GM18951 (cell line): ENCODE measurements around the gene ASPDH.
"Not testable (repeated sequence)": the region's sequence is repeated elsewhere in the genome, so short reads cannot be mapped to it uniquely, and the experiment has no call there.

Source experiments
- POLR2A ChIP-seq: IDR thresholded peaks from 4 replicates; pipeline ENCODE4 v1.6.1; 2011; ENCODE audit warnings: mild to moderate bottlenecking; ENCODE audit not compliant: insufficient read length, insufficient read depth; ENCODE audit errors: extremely low read depth
- in situ Hi-C: fragments of 300-500 bp; cut with MboI; formaldehyde crosslinking; loops from one replicate; pipeline ENCODE4 v1.12.0; 2022; ENCODE audit warnings: low sequenced_read_pairs, mixed read lengths, inconsistent platforms; ENCODE audit not compliant: unreplicated experiment

Gene ASPDH

DNA sequence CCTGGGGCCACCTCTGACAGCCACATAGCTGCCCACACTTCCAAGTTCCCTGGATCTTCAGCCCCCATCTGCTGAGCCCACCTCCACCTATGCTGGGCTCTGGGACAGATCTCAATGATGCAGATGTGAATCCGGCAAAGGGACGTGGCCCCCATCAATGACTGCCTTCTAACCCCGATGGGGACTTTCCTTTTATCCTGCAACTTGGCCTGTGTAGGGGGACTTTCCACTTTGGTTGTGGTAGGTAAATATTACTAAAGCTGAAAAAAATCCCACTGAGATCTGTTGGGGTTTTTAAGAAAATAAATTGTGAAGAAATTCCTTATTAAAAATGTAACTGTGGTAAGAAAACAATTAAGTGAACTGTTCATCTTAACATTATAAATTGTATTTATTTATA lies 20.8 kb upstream of the ASPDH start:
- no peak for TF ChIP-seq POLR2A
- in situ Hi-C loops = no loop called here

- TF ChIP-seq POLR2A = no peak
- in situ Hi-C loops = no loop called here
These were observed 19.2 kb upstream of the ASPDH start for GRCh38 chr19:50532952-50533351.

DNA sequence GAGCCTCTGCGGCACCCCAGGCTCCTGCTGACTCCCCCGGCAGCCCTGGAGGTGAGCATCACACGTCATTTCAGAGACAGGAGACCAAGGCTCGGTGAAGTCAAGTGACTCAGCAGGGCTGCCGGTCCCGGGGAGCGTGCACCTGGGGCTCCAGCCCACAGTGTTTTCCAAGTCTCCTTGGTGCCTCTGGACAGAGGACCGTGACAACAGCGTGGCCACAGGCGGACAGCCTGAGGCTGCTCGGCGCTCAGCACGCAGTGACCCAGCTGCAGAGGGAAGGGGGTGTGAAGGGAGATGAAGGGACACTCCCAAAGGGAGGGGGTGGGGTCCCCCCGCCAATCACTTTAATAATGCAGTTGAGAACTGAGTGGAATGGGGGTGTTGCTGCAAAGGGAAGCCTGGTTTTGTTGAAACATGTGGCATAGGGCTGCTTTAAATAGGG lies 17.5 kb upstream of the ASPDH start:
- in situ Hi-C loops = no loop called here
- no peak for TF ChIP-seq POLR2A

DNA sequence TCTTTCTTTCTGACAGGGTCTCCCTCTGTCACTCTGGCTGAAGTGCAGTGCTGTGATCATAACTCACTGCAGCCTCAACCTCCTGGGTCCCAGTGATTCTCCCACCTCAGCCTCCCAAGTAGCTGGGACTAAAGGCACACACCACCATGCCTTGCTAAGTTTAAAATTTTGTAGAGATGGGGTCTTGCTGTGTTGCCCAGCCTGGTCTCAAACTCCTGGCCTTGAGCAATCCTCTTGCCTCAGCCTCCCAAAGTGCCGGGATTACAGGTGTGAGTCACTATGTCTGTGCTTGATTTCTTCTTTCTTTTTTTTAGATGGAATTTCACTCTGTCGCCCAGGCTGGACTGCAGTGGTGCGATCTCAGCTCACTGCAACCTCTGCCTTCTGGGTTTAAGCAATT lies 14.3 kb upstream of the ASPDH start:
- in situ Hi-C loops = not testable (repeated sequence)

DNA sequence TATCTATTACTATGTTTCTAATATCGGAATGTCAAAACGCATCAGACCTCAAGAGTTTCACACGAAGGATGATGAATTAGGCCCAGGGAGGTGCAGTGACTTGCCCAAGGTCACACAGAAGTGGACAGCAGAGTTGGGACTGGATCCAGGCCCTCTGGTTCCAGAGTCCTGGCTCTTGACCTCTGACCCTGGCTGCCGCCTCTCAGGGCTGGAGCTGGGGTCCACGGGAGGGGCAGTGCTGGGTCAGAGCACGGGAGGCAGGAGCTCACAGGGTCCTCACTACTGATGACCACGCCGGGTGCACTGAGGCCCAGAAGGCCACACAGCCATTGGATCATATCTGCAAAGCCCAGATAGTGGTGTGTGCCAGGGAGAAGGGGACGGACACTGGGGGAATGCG lies 9.2 kb upstream of the ASPDH start:
- in situ Hi-C loops = no loop called here
- no peak for TF ChIP-seq POLR2A

- in situ Hi-C loops = no loop called here
- no peak for TF ChIP-seq POLR2A
These were observed 7.2 kb upstream of the ASPDH start for GRCh38 chr19:50520822-50521465.

DNA sequence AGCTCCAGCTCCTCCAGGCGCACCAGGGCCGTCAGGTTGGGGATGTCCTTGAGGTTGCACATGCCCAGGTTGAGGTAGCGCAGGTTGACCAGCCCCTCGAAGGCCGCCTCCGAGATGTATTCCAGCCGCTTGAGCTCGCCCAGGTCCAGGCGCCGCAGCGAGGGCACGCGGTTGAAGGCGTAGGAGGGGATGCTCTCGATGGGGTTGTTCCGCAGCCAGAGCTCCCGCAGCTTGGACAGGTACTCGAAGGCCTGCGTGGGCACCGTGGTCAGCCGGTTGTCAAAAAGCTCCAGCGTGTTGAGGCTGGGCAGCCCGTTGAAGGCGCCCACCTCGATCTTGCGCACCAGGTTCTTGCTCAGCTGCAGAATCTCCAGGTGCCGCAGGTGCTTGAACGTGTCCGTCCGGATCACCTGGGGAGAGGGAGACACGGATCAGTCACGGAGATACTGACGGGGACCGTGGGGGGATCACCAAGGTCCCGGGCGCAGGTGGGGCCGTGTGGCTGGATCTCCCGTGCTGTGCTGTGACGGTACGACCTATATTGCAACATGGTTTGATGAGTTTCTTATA lies 5.4 kb upstream of the ASPDH start:
- in situ Hi-C loops = no loop called here
- TF ChIP-seq POLR2A = no peak

- no peak for TF ChIP-seq POLR2A
- in situ Hi-C loops = no loop called here
These were observed 4.6 kb upstream of the ASPDH start for GRCh38 chr19:50518091-50519005.

GRCh38 chr19:50517704-50518075 lies 4.0 kb upstream of the ASPDH start:
- in situ Hi-C loops = no loop called here
- TF ChIP-seq POLR2A = no peak

- in situ Hi-C loops = no loop called here
- TF ChIP-seq POLR2A = no peak
These were observed 3.4 kb upstream of the ASPDH start for GRCh38 chr19:50516964-50517703.

DNA sequence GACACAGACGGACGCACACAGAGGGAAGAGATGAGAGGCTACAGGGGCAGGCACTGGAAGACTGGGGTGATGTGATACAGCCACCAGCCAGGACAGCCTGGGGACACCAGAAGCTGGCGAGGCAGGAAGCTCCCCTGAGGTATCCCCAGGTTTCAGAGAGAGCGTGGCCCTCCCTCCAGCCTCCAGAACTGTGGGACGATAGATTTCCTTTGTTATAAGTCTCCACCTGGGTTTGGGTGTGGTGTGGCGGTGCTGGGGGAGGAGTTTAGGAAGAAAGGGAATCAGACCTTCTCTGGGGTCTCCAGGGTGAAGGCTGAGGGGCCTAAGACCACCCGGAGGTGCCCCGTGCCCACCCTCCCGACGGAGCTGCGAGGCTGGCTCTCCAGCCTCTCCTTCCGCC lies 2.7 kb upstream of the ASPDH start:
- in situ Hi-C loops = no loop called here
- TF ChIP-seq POLR2A = no peak

GRCh38 chr19:50515168-50515561 lies 1.5 kb upstream of the ASPDH start:
- in situ Hi-C loops = no loop called here
- TF ChIP-seq POLR2A = no peak
